DND-41 (cell line): ENCODE data around the gene PGAM1.

Source experiments
- ATAC-seq: fragments of 200-7000 bp; cut with Tn5 transposase; 3 replicates; pipeline ENCODE4 v1.9.1; 2021; ENCODE audit warnings: low read depth; ENCODE audit not compliant: insufficient read depth
- DNase-seq: peaks from one replicate; pipeline ENCODE4 v3.0.0-alpha.2; 2020
- H2AFZ ChIP-seq: 2 replicates; pipeline ENCODE4 v1.6.0; 2012; ENCODE audit warnings: low read depth, low read length
- H3K27ac ChIP-seq: 2 replicates; pipeline ENCODE4 v1.5.1; 2012; ENCODE audit warnings: low read length, inconsistent platforms
- H3K27me3 ChIP-seq: fragments of 200-600 bp; sonication (generic); 2 replicates; pipeline ENCODE4 v1.6.0; 2012; ENCODE audit warnings: low read length, mild to moderate bottlenecking, inconsistent platforms; ENCODE audit not compliant: insufficient read depth, poor library complexity
- H3K36me3 ChIP-seq: 2 replicates; pipeline ENCODE4 v1.5.1; 2012; ENCODE audit warnings: low read length, inconsistent platforms; ENCODE audit not compliant: insufficient read depth
- H3K4me1 ChIP-seq: 2 replicates; pipeline ENCODE4 v1.5.1; 2012; ENCODE audit warnings: mild to moderate bottlenecking, low read length; ENCODE audit not compliant: insufficient read depth
- H3K4me2 ChIP-seq: 2 replicates; pipeline ENCODE4 v1.6.0; 2012; ENCODE audit warnings: mild to moderate bottlenecking, moderate library complexity, low read length, inconsistent platforms; ENCODE audit not compliant: insufficient read depth
- H3K4me3 ChIP-seq, 2 experiments: fragments of 200-600 bp in 1 of 2; shearing (Covaris generic) in 1 of 2; 2 replicates each; pipeline ENCODE4 v1.5.1; 2012 to 2016; ENCODE audit warnings: inconsistent platforms in 2 of 2, low read length in 2 of 2, mild to moderate bottlenecking in 2 of 2, low read depth in 1 of 2, moderate library complexity in 1 of 2
- H3K79me2 ChIP-seq: 2 replicates; pipeline ENCODE4 v1.6.0; 2012; ENCODE audit warnings: low read length, inconsistent platforms; ENCODE audit not compliant: insufficient read depth
- H3K9ac ChIP-seq: 2 replicates; pipeline ENCODE4 v1.6.0; 2012; ENCODE audit warnings: low read depth, mild to moderate bottlenecking, inconsistent platforms, low read length, moderate library complexity
- H3K9me3 ChIP-seq: 2 replicates; pipeline ENCODE4 v1.5.1; 2012; ENCODE audit warnings: low read length, moderate library complexity, mild to moderate bottlenecking, inconsistent platforms; ENCODE audit not compliant: insufficient read depth, severe bottlenecking
- H4K20me1 ChIP-seq: 2 replicates; pipeline ENCODE4 v1.6.0; 2012; ENCODE audit warnings: low read length; ENCODE audit not compliant: insufficient read depth
- EZH2 ChIP-seq: IDR thresholded peaks from 3 replicates; pipeline ENCODE4 v1.6.1; 2012; ENCODE audit warnings: borderline replicate concordance, low read depth, mild to moderate bottlenecking, moderate library complexity, low read length, inconsistent platforms; ENCODE audit not compliant: severe bottlenecking
- TF ChIP-seq, protein P1 (sequence below): IDR thresholded peaks from 2 replicates; pipeline ENCODE4 v1.5.1; 2012; ENCODE audit warnings: borderline replicate concordance, low read length, moderate library complexity, mild to moderate bottlenecking; ENCODE audit not compliant: poor library complexity, severe bottlenecking; ENCODE audit errors: extremely low read depth

The PGAM1 gene

DNA sequence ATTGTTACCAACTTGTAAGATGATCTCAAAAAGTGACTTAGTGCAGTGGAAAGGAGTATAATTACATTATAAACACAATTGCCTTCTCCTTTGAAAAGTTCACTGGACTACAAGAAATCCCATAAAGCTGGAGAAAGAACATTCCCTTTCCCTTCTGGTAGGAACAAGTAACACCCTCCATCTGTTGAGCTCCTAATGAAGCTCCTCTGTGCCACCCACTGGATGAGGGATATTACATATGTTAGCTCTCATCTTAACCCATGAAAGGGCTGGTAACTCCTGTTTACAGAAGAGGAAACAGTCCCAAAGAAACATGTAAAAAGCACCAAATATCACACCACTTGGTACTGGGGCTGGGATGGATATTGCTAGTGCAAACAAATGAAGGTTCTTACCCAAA lies 8.1 kb downstream of the PGAM1 start:
- DNase-seq (no peak), ATAC-seq (peak; percentile 27; the same call in 2 of the 3 replicates)
- H3K27me3 ChIP-seq = no peaks in the 10 kb centered on the region
- no peak overlapping the region for H3K4me2 ChIP-seq
- no peak overlapping the region for H3K27ac ChIP-seq
- no peaks in the 10 kb centered on the region for H3K9me3 ChIP-seq
- peaks cover 23% of the 10 kb centered on the region for H4K20me1 ChIP-seq
- H3K4me1 ChIP-seq = peaks cover 3% of the 10 kb centered on the region; the same call in 1 of the 2 replicates
- no peak overlapping the region for H2AFZ ChIP-seq
- no peak overlapping the region for H3K9ac ChIP-seq
- H3K36me3 ChIP-seq = peaks cover 88% of the 10 kb centered on the region
- H3K79me2 ChIP-seq = peaks cover 23% of the 10 kb centered on the region
- H3K4me3 ChIP-seq = no peak overlapping the region
- TF ChIP-seq, protein P1, sequence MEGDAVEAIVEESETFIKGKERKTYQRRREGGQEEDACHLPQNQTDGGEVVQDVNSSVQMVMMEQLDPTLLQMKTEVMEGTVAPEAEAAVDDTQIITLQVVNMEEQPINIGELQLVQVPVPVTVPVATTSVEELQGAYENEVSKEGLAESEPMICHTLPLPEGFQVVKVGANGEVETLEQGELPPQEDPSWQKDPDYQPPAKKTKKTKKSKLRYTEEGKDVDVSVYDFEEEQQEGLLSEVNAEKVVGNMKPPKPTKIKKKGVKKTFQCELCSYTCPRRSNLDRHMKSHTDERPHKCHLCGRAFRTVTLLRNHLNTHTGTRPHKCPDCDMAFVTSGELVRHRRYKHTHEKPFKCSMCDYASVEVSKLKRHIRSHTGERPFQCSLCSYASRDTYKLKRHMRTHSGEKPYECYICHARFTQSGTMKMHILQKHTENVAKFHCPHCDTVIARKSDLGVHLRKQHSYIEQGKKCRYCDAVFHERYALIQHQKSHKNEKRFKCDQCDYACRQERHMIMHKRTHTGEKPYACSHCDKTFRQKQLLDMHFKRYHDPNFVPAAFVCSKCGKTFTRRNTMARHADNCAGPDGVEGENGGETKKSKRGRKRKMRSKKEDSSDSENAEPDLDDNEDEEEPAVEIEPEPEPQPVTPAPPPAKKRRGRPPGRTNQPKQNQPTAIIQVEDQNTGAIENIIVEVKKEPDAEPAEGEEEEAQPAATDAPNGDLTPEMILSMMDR = no peak
- TF ChIP-seq EZH2 = no peak

DNA sequence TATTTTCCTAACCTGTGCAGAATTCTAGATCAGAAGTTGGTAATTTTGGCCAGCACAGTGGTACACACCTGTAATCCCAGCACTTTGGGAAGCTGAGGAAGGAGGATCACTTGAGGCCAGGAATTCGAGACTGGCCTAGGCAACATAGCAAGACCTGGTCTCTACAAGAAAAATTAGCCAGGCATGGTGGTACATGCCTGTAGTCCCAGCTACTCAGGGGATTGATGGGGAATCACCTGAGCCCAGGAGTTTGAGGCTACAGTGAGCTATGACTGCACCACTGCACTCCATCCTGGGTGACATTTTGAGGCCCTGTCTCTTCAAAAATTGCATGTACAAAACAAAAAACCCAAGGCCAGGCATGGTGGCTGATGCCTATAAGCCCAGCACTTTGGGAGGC lies 8.6 kb downstream of the PGAM1 start:
- H3K4me3 ChIP-seq = no peak overlapping the region
- no peaks in the 10 kb centered on the region; the same call in 1 of the 2 replicates for H3K4me1 ChIP-seq
- TF ChIP-seq EZH2 = no peak
- TF ChIP-seq, protein P1 = no peak
- peaks cover 88% of the 10 kb centered on the region for H3K36me3 ChIP-seq
- DNase-seq (no peak), ATAC-seq (peak; percentile 24; the same call in 1 of the 3 replicates)
- H3K79me2 ChIP-seq = peaks cover 18% of the 10 kb centered on the region
- H4K20me1 ChIP-seq = peaks cover 19% of the 10 kb centered on the region
- no peak overlapping the region for H2AFZ ChIP-seq
- no peak overlapping the region for H3K4me2 ChIP-seq
- no peaks in the 10 kb centered on the region for H3K27me3 ChIP-seq
- no peak overlapping the region for H3K9ac ChIP-seq
- H3K27ac ChIP-seq = no peak overlapping the region
- H3K9me3 ChIP-seq = no peaks in the 10 kb centered on the region

DNA sequence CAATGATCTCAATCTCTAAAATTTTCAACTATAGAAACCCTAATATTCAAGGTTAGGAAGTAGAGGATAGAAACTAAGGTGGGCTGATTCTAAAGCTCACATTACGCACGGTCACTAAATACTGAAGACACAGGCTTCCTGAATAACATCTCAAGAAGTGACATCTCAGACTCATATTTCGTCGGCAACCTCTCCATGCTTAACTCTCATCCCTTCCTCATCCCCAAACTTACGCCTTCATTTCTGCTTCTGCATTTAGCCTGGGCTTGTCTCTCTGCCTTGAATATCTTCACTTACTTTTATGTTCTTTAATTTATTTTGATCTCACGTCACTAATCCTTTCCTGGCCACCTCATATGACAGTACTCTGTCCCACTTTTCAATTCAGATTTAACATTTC lies 9.2 kb downstream of the PGAM1 start:
- Histone ChIP-seq H4K20me1 (peaks cover 14% of the 10 kb centered on the region), H3K36me3 (peaks cover 85% of the 10 kb centered on the region), H3K4me1 (no peaks in the 10 kb centered on the region), H3K9ac (no peak overlapping the region), H3K27ac (no peak overlapping the region), H2AFZ (no peak overlapping the region), H3K79me2 (peaks cover 12% of the 10 kb centered on the region), H3K27me3 (no peaks in the 10 kb centered on the region), H3K4me2 (no peak overlapping the region), H3K4me3 (no peak overlapping the region), H3K9me3 (no peaks in the 10 kb centered on the region)
- DNase-seq (no peak), ATAC-seq (no peak)
- TF ChIP-seq, protein P1 = no peak
- TF ChIP-seq EZH2 = no peak

DNA sequence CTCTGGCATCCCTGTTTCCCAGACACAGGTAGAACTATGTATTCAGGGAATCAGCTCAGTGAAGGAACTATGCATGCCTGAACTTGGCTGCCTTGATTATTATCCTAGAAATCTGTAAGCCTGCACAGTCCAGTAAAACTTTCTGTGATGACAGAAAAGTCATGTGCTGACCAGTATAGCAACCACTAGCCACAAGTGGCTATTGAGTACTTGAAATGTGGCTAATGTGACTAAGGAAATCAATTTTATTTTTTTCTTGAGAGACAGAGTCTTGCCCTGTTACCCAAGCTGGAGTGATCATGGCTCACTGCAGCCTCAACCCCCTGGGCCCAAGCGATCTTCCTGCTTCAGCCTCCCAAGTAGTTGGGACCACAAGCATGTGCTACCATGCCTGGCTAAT lies 16.3 kb downstream of the PGAM1 start:
- Histone ChIP-seq H3K27ac (no peak overlapping the region), H2AFZ (no peak overlapping the region), H3K4me1 (peaks cover 21% of the 10 kb centered on the region), H3K79me2 (peaks cover 43% of the 10 kb centered on the region), H3K9me3 (no peaks in the 10 kb centered on the region), H3K27me3 (no peaks in the 10 kb centered on the region), H4K20me1 (no peaks in the 10 kb centered on the region), H3K4me2 (no peak overlapping the region), H3K9ac (no peak overlapping the region), H3K4me3 (no peak overlapping the region), H3K36me3 (peaks cover 51% of the 10 kb centered on the region)
- ATAC-seq (no peak), DNase-seq (no peak)
- TF ChIP-seq EZH2 = no peak
- TF ChIP-seq, protein P1 = no peak
